Femur (tissue), 1 donor: Measurements from ENCODE around the gene AGK.
"Not testable (repeated sequence)": the region's sequence is repeated elsewhere in the genome, so short reads cannot be mapped to it uniquely, and the experiment has no call there.

ENCODE experiments used
- DNase-seq: peaks from one replicate; pipeline ENCODE4 v3.0.0-alpha.2; 2017

Gene AGK

GRCh38 chr7:141557831-141558531 lies 6.8 kb downstream of the AGK start:
- not testable (repeated sequence) for DNase-seq

- no peak for DNase-seq
Measured at GRCh38 chr7:141558544-141559183, 7.5 kb downstream of the AGK start.

GRCh38 chr7:141559961-141560360 lies 8.8 kb downstream of the AGK start:
- no peak for DNase-seq

GRCh38 chr7:141562036-141562435 lies 10.8 kb downstream of the AGK start:
- no peak for DNase-seq

GRCh38 chr7:141562543-141562942 lies 11.3 kb downstream of the AGK start:
- DNase-seq: no peak

GRCh38 chr7:141562972-141563371 lies 11.8 kb downstream of the AGK start:
- no peak for DNase-seq

- DNase-seq: no peak
Measured at GRCh38 chr7:141563956-141564623, 12.9 kb downstream of the AGK start.

GRCh38 chr7:141567432-141567831 lies 16.2 kb downstream of the AGK start:
- DNase-seq: no peak

GRCh38 chr7:141568227-141568626 lies 17.0 kb downstream of the AGK start:
- no peak for DNase-seq

- DNase-seq: no peak
Measured at GRCh38 chr7:141571059-141571458, 19.8 kb downstream of the AGK start.

- DNase-seq: no peak
Measured at GRCh38 chr7:141572175-141572574, 21.0 kb downstream of the AGK start.

GRCh38 chr7:141573511-141573910 lies 22.3 kb downstream of the AGK start:
- DNase-seq: no peak

- DNase-seq: no peak
Measured at GRCh38 chr7:141575164-141575563, 24.0 kb downstream of the AGK start.

- DNase-seq: no peak
Measured at GRCh38 chr7:141575654-141576448, 24.6 kb downstream of the AGK start.

GRCh38 chr7:141577043-141577839 lies 26.0 kb downstream of the AGK start:
- DNase-seq: no peak

- DNase-seq: not testable (repeated sequence)
Measured at GRCh38 chr7:141579953-141580352, 28.7 kb downstream of the AGK start.

GRCh38 chr7:141582063-141582462 lies 30.9 kb downstream of the AGK start:
- not testable (repeated sequence) for DNase-seq

- no peak for DNase-seq
Measured at GRCh38 chr7:141584935-141585334, 33.7 kb downstream of the AGK start.

GRCh38 chr7:141585592-141586510 lies 34.6 kb downstream of the AGK start:
- DNase-seq: no peak

GRCh38 chr7:141586878-141587277 lies 35.7 kb downstream of the AGK start:
- no peak for DNase-seq

- DNase-seq: no peak
Measured at GRCh38 chr7:141587304-141587703, 36.1 kb downstream of the AGK start.
